Ovary (tissue), 9 donors: ENCODE data around the gene JADE2. TPM values are rescaled to one million over a fixed set of nuclear protein-coding genes. Genes with fewer than 3 reads are reported as not detected.

Experiments used
- DNase-seq, 5 donors: peaks; one replicate each; pipeline ENCODE4 v3.0.0-alpha.2; 2019 to 2020
- H3K27ac ChIP-seq, 2 donors: fragments of 200-600 bp; one replicate each; pipeline versions ENCODE4 v1.5.1 to v1.8.0; 2019 to 2022
- H3K27me3 ChIP-seq: fragments of 200-600 bp; one replicate; pipeline ENCODE4 v1.8.0; 2022
- H3K36me3 ChIP-seq: fragments of 200-600 bp; sonication (generic); one replicate; pipeline ENCODE4 v1.5.1; 2019
- H3K4me1 ChIP-seq: one replicate; pipeline ENCODE4 v1.8.1; 2013; ENCODE audit warnings: mild to moderate bottlenecking, moderate library complexity; ENCODE audit not compliant: insufficient read depth
- H3K4me3 ChIP-seq: fragments of 200-600 bp; sonication (generic); one replicate; pipeline ENCODE4 v1.5.1; 2017
- H3K9me3 ChIP-seq, 2 donors: fragments of 200-600 bp in 1 of 2; sonication (generic) in 1 of 2; one replicate each; pipeline versions ENCODE4 v1.5.1 to v1.8.1; 2013 to 2019; ENCODE audit warnings: mild to moderate bottlenecking in 1 of 2, moderate library complexity in 1 of 2
- CTCF ChIP-seq, 3 donors: fragments of 450-650 bp in 2 of 3; fragments of 200-600 bp in 1 of 3; IDR thresholded peaks; one replicate each; pipeline versions ENCODE4 v1.5.1 to v1.8.0; 2016 to 2022; ENCODE audit warnings: antibody characterized with exemption in 3 of 3, mild to moderate bottlenecking in 1 of 3
- EP300 ChIP-seq: sonication (generic); formaldehyde crosslinking; IDR thresholded peaks from one replicate; pipeline ENCODE4 v1.6.1; 2017; ENCODE audit warnings: antibody characterized with exemption
- POLR2A ChIP-seq: fragments of 450-650 bp; IDR thresholded peaks from one replicate; pipeline ENCODE4 v1.6.1; 2017; ENCODE audit warnings: antibody characterized with exemption, mild to moderate bottlenecking, moderate library complexity
- WGBS, 3 donors: extraction: QIAGEN DNeasy Blood & Tissue Kit in 1 of 3; methylation state at CpG; one replicate each; pipeline versions ENCODE4 v1.1.5 to v1.1.7; 2013 to 2017; 5-methylcytosine and 5-hydroxymethylcytosine counted together
- intact Hi-C, 4 donors: fragments of 100-400 bp; cut with DNase I; formaldehyde crosslinking; loops; one replicate each; pipeline versions ENCODE4 v1.11.0 to v1.15.1; 2022 to 2023
- polyA plus RNA-seq, 2 donors: library from polyadenylated mRNA; stranded (reverse); fragments of 200-250 nt in 1 of 2; fragments of 350-450 nt in 1 of 2; fragmentation: Illumina TruSeq in 1 of 2; extraction: RNeasy Lipid Tissue Mini Kit (QIAGEN cat#74804) in 1 of 2; gene quantifications; one replicate each; pipeline ENCODE4 v1.2.3, GENCODE V29; 2013 to 2014
- total RNA-seq, 7 donors: library from RNA; depleted of rRNA in 2 of 7; stranded (reverse); fragments of >200 nt in 2 of 7; fragmentation: NEBNext Ultra II Directional in 3 of 7; extraction: Animal tissue kit (Norgen Biotek cat#: 25700) in 3 of 7; gene quantifications; one replicate each; pipeline versions ENCODE4 v1.1.0 to v1.2.4, GENCODE V29; 2016 to 2023
- donor health status: DM: no; HTN: no; CAD: no; lungs with moderate emphysema.
- donor health status: DM: no; HTN: no; CAD: no.
- donor health status: Bipolar disorder and iron deficiency.
- donor health status: DM: yes; HTN: yes; CAD: no.
- donor health status: DM: no; HTN: no; CAD: no.
- donor health status: DM: yes; HTN: yes; CAD: no.

Gene JADE2
- total and polyA plus RNA-seq, 9 donors, result 23.2 to 82.9 (median 66.0) TPM

- Histone ChIP-seq H3K9me3 (no peaks in the 10 kb centered on the region), H3K27ac (no peak overlapping the region), H3K4me3 (no peak overlapping the region), H3K4me1 (no peaks in the 10 kb centered on the region), H3K36me3 (no peaks in the 10 kb centered on the region), H3K27me3 (no peaks in the 10 kb centered on the region)
- no peak for DNase-seq
- no peak for TF ChIP-seq CTCF (IDR thresholded peaks at IDR 0.05)
- TF ChIP-seq EP300, result no peak
- TF ChIP-seq POLR2A, result no peak
- 71 to 89% (median 78%) methylated on average over 3 of the region's 3 CpGs for WGBS, 3 donors
- intact Hi-C loops, result no loop called here
These were observed 83.9 kb downstream of the JADE2 start for GRCh38 chr5:134609232-134609851.

DNA sequence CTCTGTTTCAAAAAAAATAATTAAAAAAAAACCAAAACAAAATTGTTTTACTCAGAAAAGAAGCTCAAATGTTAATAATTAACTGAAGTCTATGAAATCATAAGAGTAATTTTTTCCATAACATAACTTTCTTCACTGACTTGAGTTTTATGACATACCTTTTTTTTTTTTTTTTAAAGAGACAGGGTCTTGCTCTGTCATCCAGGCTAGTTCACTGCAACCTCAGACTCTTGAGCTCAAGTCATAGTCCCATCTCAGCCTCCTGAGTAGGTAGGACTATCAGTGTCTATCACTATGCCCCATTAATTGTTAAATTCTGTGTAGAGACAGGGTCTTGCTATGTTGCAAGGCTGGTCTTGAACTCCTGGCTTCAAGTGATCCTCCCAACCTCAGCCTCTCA lies 85.3 kb downstream of the JADE2 start:
- Histone ChIP-seq H3K27me3 (no peaks in the 10 kb centered on the region), H3K27ac (no peak overlapping the region), H3K36me3 (no peaks in the 10 kb centered on the region), H3K9me3 (no peaks in the 10 kb centered on the region), H3K4me3 (no peak overlapping the region), H3K4me1 (no peaks in the 10 kb centered on the region)
- intact Hi-C loops, result no loop called here
- no peak for DNase-seq
- TF ChIP-seq POLR2A (no peak), EP300 (no peak), CTCF (IDR thresholded peaks at IDR 0.05) (no peak)

DNA sequence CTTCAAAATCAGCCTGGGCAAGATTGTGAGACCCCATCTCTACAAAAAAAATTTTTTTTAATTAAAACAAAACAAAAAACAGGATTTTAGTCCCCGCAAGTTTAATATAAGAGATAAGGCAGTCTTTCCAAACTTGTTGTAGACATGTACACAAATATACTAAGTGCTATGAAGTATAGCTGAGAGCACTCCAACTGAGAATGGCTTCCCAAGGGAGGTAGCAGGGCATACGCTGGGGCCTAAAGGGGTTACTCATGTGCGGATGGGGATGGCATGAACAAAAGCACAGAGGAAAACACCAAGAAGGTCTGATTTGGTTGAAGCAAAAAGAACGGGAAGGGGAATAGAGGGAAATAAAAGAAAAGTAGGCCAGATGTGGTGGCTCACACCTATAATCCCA lies 86.0 kb downstream of the JADE2 start:
- no peak for DNase-seq
- Histone ChIP-seq H3K27ac (no peak overlapping the region), H3K4me3 (no peak overlapping the region), H3K4me1 (no peaks in the 10 kb centered on the region), H3K9me3 (no peaks in the 10 kb centered on the region), H3K36me3 (no peaks in the 10 kb centered on the region), H3K27me3 (no peaks in the 10 kb centered on the region)
- no peak for TF ChIP-seq POLR2A
- no peak for TF ChIP-seq CTCF (IDR thresholded peaks at IDR 0.05)
- no peak for TF ChIP-seq EP300
- 92 to 98% (median 95%) methylated on average over 4 of the region's 4 CpGs for WGBS, 3 donors
- intact Hi-C loops, result no loop called here

DNA sequence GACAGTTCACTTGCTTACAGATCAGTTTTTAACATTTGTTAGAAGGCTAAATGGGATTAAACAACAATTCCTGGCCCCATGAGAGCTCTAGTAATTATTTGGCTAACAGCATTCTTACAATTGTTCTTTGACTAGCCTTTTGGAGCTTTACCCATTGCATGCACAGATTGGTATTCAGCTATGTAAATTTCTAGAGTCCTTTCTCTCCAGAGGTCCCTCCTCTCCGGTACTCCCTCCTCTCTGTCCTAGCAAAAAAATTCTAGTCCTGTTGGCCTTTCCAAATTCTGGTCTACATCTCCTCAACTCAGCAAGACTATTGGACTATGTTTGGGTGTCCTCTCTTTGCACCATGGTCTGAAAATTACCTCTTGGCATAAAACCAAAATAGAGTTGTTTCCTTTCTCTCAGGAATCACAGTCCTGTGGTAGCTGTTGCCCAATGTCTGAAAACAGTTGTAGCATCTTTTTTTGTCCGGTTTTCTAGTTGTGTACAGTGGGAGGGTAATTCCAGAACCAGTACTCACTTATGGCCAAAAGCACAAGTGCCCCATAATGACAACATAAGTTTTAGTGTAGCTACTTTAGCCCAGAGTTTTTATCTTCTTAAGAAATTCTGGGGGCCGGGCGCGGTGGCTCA lies 89.1 kb downstream of the JADE2 start:
- no peaks in the 10 kb centered on the region for H3K36me3 ChIP-seq
- H3K27ac ChIP-seq, result no peak overlapping the region
- TF ChIP-seq POLR2A, result no peak
- no peak for TF ChIP-seq CTCF (IDR thresholded peaks at IDR 0.05)
- no peaks in the 10 kb centered on the region for H3K4me1 ChIP-seq
- no peak for DNase-seq
- WGBS, 3 donors, result 92 to 96% (median 96%) methylated on average over 5 of the region's 5 CpGs
- H3K27me3 ChIP-seq, result no peaks in the 10 kb centered on the region
- H3K9me3 ChIP-seq, result no peaks in the 10 kb centered on the region
- intact Hi-C loops, result no loop called here
- no peak overlapping the region for H3K4me3 ChIP-seq
